SU-DHL-6 (cell line): ENCODE data around the gene UBE2Q2.

ENCODE experiments used
- H2AFZ ChIP-seq: fragments of 200-600 bp; sonication (generic); 2 replicates; pipeline ENCODE4 v1.6.1; 2014; ENCODE audit warnings: low read depth, mild to moderate bottlenecking, moderate library complexity, mixed read lengths, antibody characterized with exemption, low read length; ENCODE audit not compliant: severe bottlenecking
- H3F3A ChIP-seq: fragments of 200-600 bp; shearing (Covaris generic); 2 replicates; pipeline ENCODE4 v1.6.0; 2016; ENCODE audit warnings: antibody characterized with exemption, mild to moderate bottlenecking; ENCODE audit not compliant: insufficient read depth
- H3K27ac ChIP-seq: fragments of 200-600 bp; sonication (generic); 2 replicates; pipeline ENCODE4 v1.5.1; 2016; ENCODE audit warnings: low read depth, mild to moderate bottlenecking, low read length, moderate library complexity, mixed read lengths
- H3K27me3 ChIP-seq: fragments of 200-600 bp; sonication (generic), shearing (Covaris generic); 2 replicates; pipeline ENCODE4 v1.6.0; 2014; ENCODE audit warnings: mild to moderate bottlenecking, low read length
- H3K36me3 ChIP-seq: fragments of 200-600 bp; sonication (generic); 2 replicates; pipeline ENCODE4 v1.6.1; 2014; ENCODE audit warnings: mild to moderate bottlenecking, low read length, mixed read lengths
- H3K4me2 ChIP-seq: fragments of 300-600, 200-600 bp; shearing (Covaris generic), sonication (generic); 2 replicates; pipeline ENCODE4 v1.6.0; 2014; ENCODE audit warnings: low read length, low read depth, mild to moderate bottlenecking; ENCODE audit not compliant: poor library complexity, severe bottlenecking
- H3K4me3 ChIP-seq: fragments of 200-600 bp; sonication (generic); 2 replicates; pipeline ENCODE4 v1.5.1; 2014; ENCODE audit warnings: antibody characterized with exemption, low read length, mild to moderate bottlenecking, mixed read lengths; ENCODE audit not compliant: insufficient read depth, poor library complexity, severe bottlenecking
- H3K79me2 ChIP-seq: fragments of 200-600 bp; sonication (generic); 2 replicates; pipeline ENCODE4 v1.6.1; 2014; ENCODE audit warnings: mild to moderate bottlenecking, low read length, moderate library complexity; ENCODE audit not compliant: insufficient read depth
- H3K9ac ChIP-seq: fragments of 200-600 bp; sonication (generic); 2 replicates; pipeline ENCODE4 v1.7.0; 2014; ENCODE audit warnings: mild to moderate bottlenecking, low read length
- H3K9me2 ChIP-seq: fragments of 200-600 bp; sonication (generic); replicated peaks from 2 replicates; pipeline ENCODE4 v1.6.1; 2014; ENCODE audit warnings: low read length; ENCODE audit not compliant: insufficient read depth
- H3K9me3 ChIP-seq: fragments of 200-600 bp; sonication (generic); 2 replicates; pipeline ENCODE4 v1.6.1; 2014; ENCODE audit warnings: low read length, mixed read lengths; ENCODE audit not compliant: insufficient read depth
- H4K20me1 ChIP-seq: fragments of 200-600 bp; sonication (generic); 2 replicates; pipeline ENCODE4 v1.6.1; 2014; ENCODE audit warnings: low read depth, mild to moderate bottlenecking, antibody characterized with exemption, low read length, moderate library complexity, mixed read lengths
- CTCF ChIP-seq: fragments of 200-600 bp; sonication (generic); IDR thresholded peaks from one replicate; pipeline ENCODE4 v1.5.1; 2017; ENCODE audit warnings: antibody characterized with exemption, mild to moderate bottlenecking, low read length, moderate library complexity; ENCODE audit not compliant: insufficient read depth, poor library complexity, severe bottlenecking
- EZH2phosphoT487 ChIP-seq: fragments of 200-600 bp; sonication (generic), shearing (Covaris generic); conservative IDR thresholded peaks from 2 replicates; pipeline ENCODE4 v1.6.1; 2018; ENCODE audit warnings: mild to moderate bottlenecking, antibody characterized with exemption, low read length, moderate library complexity, mixed read lengths

Gene UBE2Q2

GRCh38 chr15:75830910-75831805, 12.1 kb upstream of the UBE2Q2 start:
- no peak for TF ChIP-seq EZH2phosphoT487
- no peak for TF ChIP-seq CTCF
- Histone ChIP-seq H3K4me3 (no peak overlapping the region), H3K27ac (no peak overlapping the region), H3K36me3 (no peaks in the 10 kb centered on the region), H3K4me2 (no peak overlapping the region), H3K9me2 (no peaks in the 10 kb centered on the region), H3F3A (no peaks in the 10 kb centered on the region), H3K27me3 (no peaks in the 10 kb centered on the region), H3K9ac (no peak overlapping the region), H4K20me1 (no peaks in the 10 kb centered on the region), H3K9me3 (no peaks in the 10 kb centered on the region), H2AFZ (no peak overlapping the region), H3K79me2 (no peaks in the 10 kb centered on the region)

- Histone ChIP-seq H3K9me3 (no peaks in the 10 kb centered on the region), H3K9ac (no peak overlapping the region), H3K4me3 (no peak overlapping the region), H4K20me1 (no peaks in the 10 kb centered on the region), H2AFZ (no peak overlapping the region), H3K79me2 (no peaks in the 10 kb centered on the region), H3F3A (no peaks in the 10 kb centered on the region), H3K4me2 (no peak overlapping the region), H3K27ac (no peak overlapping the region), H3K9me2 (no peaks in the 10 kb centered on the region), H3K36me3 (no peaks in the 10 kb centered on the region), H3K27me3 (no peaks in the 10 kb centered on the region)
- TF ChIP-seq CTCF, result no peak
- no peak for TF ChIP-seq EZH2phosphoT487
These were observed 11.5 kb upstream of the UBE2Q2 start for GRCh38 chr15:75831806-75832102.

GRCh38 chr15:75832114-75832513, 11.1 kb upstream of the UBE2Q2 start:
- Histone ChIP-seq H4K20me1 (no peaks in the 10 kb centered on the region), H3K9me2 (no peaks in the 10 kb centered on the region), H2AFZ (no peak overlapping the region), H3K27ac (no peak overlapping the region), H3K4me3 (no peak overlapping the region), H3K79me2 (no peaks in the 10 kb centered on the region), H3K27me3 (no peaks in the 10 kb centered on the region), H3K9ac (no peak overlapping the region), H3K9me3 (no peaks in the 10 kb centered on the region), H3K36me3 (no peaks in the 10 kb centered on the region), H3K4me2 (no peak overlapping the region), H3F3A (no peaks in the 10 kb centered on the region)
- TF ChIP-seq EZH2phosphoT487, result no peak
- no peak for TF ChIP-seq CTCF
